Fibroblast of lung (primary cell): Measurements from ENCODE around the gene ITPKC.

ENCODE experiments used
- CTCF ChIP-seq, 2 donors: IDR thresholded peaks in 1 of 2; conservative IDR thresholded peaks in 1 of 2; 1 replicate in 1 of 2; 2 replicates in 1 of 2; pipeline ENCODE4 v1.5.1; 2011 to 2012; ENCODE audit warnings: low read length in 2 of 2, control low read depth in 1 of 2, inconsistent platforms in 1 of 2, low read depth in 1 of 2, mild to moderate bottlenecking in 1 of 2
- EZH2 ChIP-seq: IDR thresholded peaks from 2 replicates; pipeline ENCODE4 v1.5.1; 2012; ENCODE audit warnings: low read length, control low read depth, mild to moderate bottlenecking; ENCODE audit errors: missing control alignments

- TF ChIP-seq CTCF (conservative IDR thresholded peaks at IDR 0.05 in 1 of 2, IDR thresholded peaks at IDR 0.05 in 1 of 2; ENCODE audit: low read depth in 1 of 2, low read length in 2 of 2) (no peak), EZH2 (no peak)
Measured at GRCh38 chr19:40733149-40733548, 16.2 kb downstream of the ITPKC start.
